Endothelial cell of umbilical vein (primary cell): ENCODE data around the gene ITGA7. TPM values are rescaled to one million over a fixed set of nuclear protein-coding genes. Genes with fewer than 3 reads are reported as not detected.

Source experiments
- BruUV-seq: library from RNA; stranded (reverse); fragments of 400-500 nt; replicated peaks from 2 replicates; lab custom pipeline; 2021; lab: Mats Ljungman, UMichigan
- CTCF ChIA-PET: fragments of 300-600, 350-600 bp; sonication (Branson Sonifier 250); formaldehyde crosslinking; loops from one replicate; lab custom pipeline; 2021; ENCODE audit warnings: antibody characterized with exemption, inconsistent platforms; lab: Charles Lee
- POLR2A ChIA-PET: fragments of 300-600, 350-600 bp; sonication (Branson Sonifier 250); formaldehyde crosslinking; loops from one replicate; lab custom pipeline; 2021; ENCODE audit warnings: antibody characterized with exemption, inconsistent platforms; lab: Charles Lee
- DNase-seq: peaks from one replicate; pipeline ENCODE4 v3.0.0-alpha.2; 2011; ENCODE audit warnings: low read depth, low spot score
- FAIRE-seq: peaks from 2 replicates; lab custom pipeline; 2011; peaks lifted over from hg19 to GRCh38; lab: Jason Lieb, UNC
- H2AFZ ChIP-seq: 2 replicates; pipeline ENCODE4 v1.6.0; 2012; ENCODE audit warnings: low read depth, low read length, control low read depth, inconsistent platforms
- H3K27ac ChIP-seq: 2 replicates; pipeline ENCODE4 v1.5.1; 2011; ENCODE audit warnings: low read depth, mild to moderate bottlenecking, control low read depth, low read length, moderate library complexity; ENCODE audit not compliant: insufficient read depth
- H3K27me3 ChIP-seq, 2 experiments: 2 replicates each; pipeline versions ENCODE4 v1.6.0 to v1.6.1; 2011; ENCODE audit warnings: low read length in 2 of 2, mixed read lengths in 1 of 2; ENCODE audit not compliant: control insufficient read depth in 2 of 2, insufficient read depth in 2 of 2
- H3K36me3 ChIP-seq, 2 experiments: 2 replicates in 1 of 2; 3 replicates in 1 of 2; pipeline ENCODE4 v1.5.1; 2011; ENCODE audit warnings: low read length in 2 of 2, mild to moderate bottlenecking in 1 of 2, moderate library complexity in 1 of 2; ENCODE audit not compliant: control insufficient read depth in 2 of 2, insufficient read depth in 2 of 2; ENCODE audit errors: extremely low read depth in 1 of 2
- H3K4me1 ChIP-seq: 3 replicates; pipeline ENCODE4 v1.5.1; 2011; ENCODE audit warnings: mild to moderate bottlenecking, low read length; ENCODE audit not compliant: control insufficient read depth, insufficient read depth; ENCODE audit errors: extremely low read depth
- H3K4me2 ChIP-seq: 2 replicates; pipeline ENCODE4 v1.6.1; 2011; ENCODE audit warnings: low read length, control low read depth, mixed read lengths; ENCODE audit not compliant: insufficient read depth
- H3K4me3 ChIP-seq, 3 experiments: fragments of 200-600 bp in 1 of 3; sonication (generic), shearing (Covaris generic) in 1 of 3; replicated peaks in 1 of 3; 2 replicates each; pipeline ENCODE4 v1.5.1; 2011 to 2016; ENCODE audit warnings: control low read depth in 3 of 3, low read length in 3 of 3, mild to moderate bottlenecking in 2 of 3, inconsistent platforms in 1 of 3, low read depth in 1 of 3, moderate library complexity in 1 of 3; ENCODE audit not compliant: insufficient read depth in 1 of 3
- H3K79me2 ChIP-seq: 2 replicates; pipeline ENCODE4 v1.6.0; 2012; ENCODE audit warnings: low read length, inconsistent platforms; ENCODE audit not compliant: control insufficient read depth, insufficient read depth
- H3K9ac ChIP-seq: replicated peaks from 2 replicates; pipeline ENCODE3; 2011; ENCODE audit warnings: low read length, control low read depth; ENCODE audit not compliant: insufficient read depth; ENCODE audit errors: extremely low read depth
- H3K9me1 ChIP-seq: replicated peaks from 3 replicates; pipeline ENCODE4 v1.6.0; 2011; ENCODE audit warnings: mild to moderate bottlenecking, low read length; ENCODE audit not compliant: control insufficient read depth, insufficient read depth; ENCODE audit errors: extremely low read depth
- H3K9me3 ChIP-seq: replicated peaks from 2 replicates; pipeline ENCODE4 v1.5.1; 2012; ENCODE audit warnings: low read length, inconsistent platforms; ENCODE audit not compliant: control insufficient read depth, insufficient read depth
- H4K20me1 ChIP-seq: replicated peaks from 2 replicates; pipeline ENCODE3; 2011; ENCODE audit warnings: mild to moderate bottlenecking, low read length; ENCODE audit not compliant: control insufficient read depth, insufficient read depth; ENCODE audit errors: extremely low read depth
- EZH2 ChIP-seq: IDR thresholded peaks from 2 replicates; pipeline ENCODE4 v1.6.1; 2012; ENCODE audit warnings: borderline replicate concordance, low read depth, mild to moderate bottlenecking, moderate library complexity, low read length, inconsistent platforms; ENCODE audit not compliant: severe bottlenecking
- FOS ChIP-seq: IDR thresholded peaks from 2 replicates; pipeline ENCODE4 v1.6.1; 2011; ENCODE audit warnings: mild to moderate bottlenecking, low read length, moderate library complexity, borderline replicate concordance; ENCODE audit not compliant: insufficient read depth
- GATA2 ChIP-seq: IDR thresholded peaks from 2 replicates; pipeline ENCODE4 v1.7.0; 2011; ENCODE audit warnings: low read depth, mild to moderate bottlenecking, moderate library complexity, mixed read lengths, low read length; ENCODE audit not compliant: insufficient read length, insufficient read depth
- JUN ChIP-seq: IDR thresholded peaks from 2 replicates; pipeline ENCODE4 v1.6.1; 2011; ENCODE audit warnings: borderline replicate concordance, low read depth; ENCODE audit not compliant: insufficient read length, insufficient read depth
- MYC ChIP-seq: IDR thresholded peaks from one replicate; pipeline ENCODE4 v1.6.1; 2011; ENCODE audit warnings: mild to moderate bottlenecking, low read depth, low read length
- POLR2A ChIP-seq: IDR thresholded peaks from 2 replicates; pipeline ENCODE4 v1.6.1; 2012; ENCODE audit warnings: low read depth, mild to moderate bottlenecking, control low read depth, low read length
- POLR2AphosphoS5 ChIP-seq: IDR thresholded peaks from 2 replicates; pipeline ENCODE4 v1.6.1; 2012; ENCODE audit warnings: low read depth, mild to moderate bottlenecking, control low read depth, low read length, moderate library complexity; ENCODE audit not compliant: insufficient read depth
- dilution Hi-C: fragments of 300-500 bp; cut with MboI; formaldehyde crosslinking; loops from one replicate; pipeline ENCODE4 v1.15.0; 2019; ENCODE audit warnings: low sequenced_read_pairs; ENCODE audit not compliant: extremely low pct_ligation_motif_present
- intact Hi-C: fragments of 100-400 bp; cut with micrococcal nuclease; formaldehyde crosslinking; loops from one replicate; pipeline ENCODE4 v1.10.0; 2022
- polyA plus RNA-seq, 4 experiments: library from polyadenylated mRNA; depleted of rRNA in 3 of 4; stranded (reverse) in 3 of 4; unstranded in 1 of 4; fragments of >200 nt; gene quantifications; 2 replicates each; pipeline versions ENCODE4 v1.2.1 to v1.2.3, GENCODE V29; 2011 to 2012; ENCODE audit warnings: missing spikeins in 1 of 4
- total RNA-seq: library from RNA; stranded (reverse); gene quantifications from 2 replicates; pipeline ENCODE4 v1.2.3, GENCODE V29; 2021
- TF ChIP-seq, protein P1 (sequence below): IDR thresholded peaks from 2 replicates; pipeline ENCODE4 v1.6.1; 2011; ENCODE audit not compliant: insufficient read depth, insufficient read length
- TF ChIP-seq, protein P2 (sequence below), 2 donors: IDR thresholded peaks; 1 replicate in 1 of 2; 2 replicates in 1 of 2; pipeline ENCODE4 v1.5.1; 2011; ENCODE audit warnings: low read length in 2 of 2, mild to moderate bottlenecking in 2 of 2, moderate library complexity in 2 of 2, control low read depth in 1 of 2, inconsistent platforms in 1 of 2, low read depth in 1 of 2; ENCODE audit not compliant: insufficient read depth in 1 of 2; ENCODE audit errors: extremely low read depth in 1 of 2

ITGA7 gene
- total and polyA plus RNA-seq, 2 donors (not counting 3 experiments of a cell fraction or from before 2014, with no cell fraction given), result 0.41 to 0.84 TPM

DNA sequence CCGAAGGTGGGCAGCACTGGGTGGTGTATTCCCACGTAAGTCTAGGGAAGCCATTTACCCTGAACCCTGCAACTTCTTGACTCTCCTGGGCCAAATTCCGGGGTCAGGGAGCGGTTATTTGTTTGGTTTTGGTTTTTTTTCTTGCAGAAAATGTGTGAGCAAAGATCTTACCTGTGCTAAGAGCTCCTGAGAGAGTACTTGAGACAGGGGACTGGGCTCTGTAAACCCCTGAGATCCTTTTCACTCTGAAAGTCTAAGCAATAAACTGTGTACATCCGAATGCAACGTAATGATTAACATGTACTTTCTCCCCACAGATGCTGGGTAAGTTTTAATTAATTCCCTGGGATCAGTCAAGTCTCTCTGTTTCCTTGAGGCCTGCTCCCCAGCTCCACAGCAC lies 49.5 kb downstream of the ITGA7 start:
- H3K4me3 ChIP-seq, result no peak overlapping the region
- no peaks in the 10 kb centered on the region for H4K20me1 ChIP-seq
- no peak overlapping the region for H2AFZ ChIP-seq
- POLR2A ChIA-PET, result no interaction called here
- dilution Hi-C loops (no loop called here), intact Hi-C loops (no loop called here)
- BruUV-seq, result no TSS peak
- H3K27me3 ChIP-seq, result peaks cover 9 to 15% of the 10 kb centered on the region in 2 experiments
- H3K79me2 ChIP-seq, result no peaks in the 10 kb centered on the region
- no peaks in the 10 kb centered on the region for H3K36me3 ChIP-seq
- FAIRE-seq, result no peak
- no peak overlapping the region for H3K9ac ChIP-seq
- H3K27ac ChIP-seq, result no peak overlapping the region
- CTCF ChIA-PET, result interaction anchor here (1.1 to 5.9 kb wide), 5 partner anchors 13 to 79 kb away, joined by 3 to 82 read pairs (median 15); a partner anchor contains a TSS
- no peak for TF ChIP-seq GATA2
- TF ChIP-seq FOS, result no peak
- no peak for TF ChIP-seq MYC
- no peak for TF ChIP-seq JUN
- no peak for TF ChIP-seq POLR2AphosphoS5
- TF ChIP-seq, protein P1, sequence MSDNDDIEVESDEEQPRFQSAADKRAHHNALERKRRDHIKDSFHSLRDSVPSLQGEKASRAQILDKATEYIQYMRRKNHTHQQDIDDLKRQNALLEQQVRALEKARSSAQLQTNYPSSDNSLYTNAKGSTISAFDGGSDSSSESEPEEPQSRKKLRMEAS, result no peak
- TF ChIP-seq, protein P2, sequence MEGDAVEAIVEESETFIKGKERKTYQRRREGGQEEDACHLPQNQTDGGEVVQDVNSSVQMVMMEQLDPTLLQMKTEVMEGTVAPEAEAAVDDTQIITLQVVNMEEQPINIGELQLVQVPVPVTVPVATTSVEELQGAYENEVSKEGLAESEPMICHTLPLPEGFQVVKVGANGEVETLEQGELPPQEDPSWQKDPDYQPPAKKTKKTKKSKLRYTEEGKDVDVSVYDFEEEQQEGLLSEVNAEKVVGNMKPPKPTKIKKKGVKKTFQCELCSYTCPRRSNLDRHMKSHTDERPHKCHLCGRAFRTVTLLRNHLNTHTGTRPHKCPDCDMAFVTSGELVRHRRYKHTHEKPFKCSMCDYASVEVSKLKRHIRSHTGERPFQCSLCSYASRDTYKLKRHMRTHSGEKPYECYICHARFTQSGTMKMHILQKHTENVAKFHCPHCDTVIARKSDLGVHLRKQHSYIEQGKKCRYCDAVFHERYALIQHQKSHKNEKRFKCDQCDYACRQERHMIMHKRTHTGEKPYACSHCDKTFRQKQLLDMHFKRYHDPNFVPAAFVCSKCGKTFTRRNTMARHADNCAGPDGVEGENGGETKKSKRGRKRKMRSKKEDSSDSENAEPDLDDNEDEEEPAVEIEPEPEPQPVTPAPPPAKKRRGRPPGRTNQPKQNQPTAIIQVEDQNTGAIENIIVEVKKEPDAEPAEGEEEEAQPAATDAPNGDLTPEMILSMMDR (IDR thresholded peaks at IDR 0.05; ENCODE audit: extremely low read depth in 1 of 2, insufficient read depth in 1 of 2, low read depth in 1 of 2, low read length in 2 of 2), result no peak
- TF ChIP-seq POLR2A, result no peak
- TF ChIP-seq EZH2, result no peak
- H3K4me1 ChIP-seq, result no peaks in the 10 kb centered on the region
- H3K9me3 ChIP-seq, result no peaks in the 10 kb centered on the region
- DNase-seq, result no peak
- H3K4me2 ChIP-seq, result no peak overlapping the region
- H3K9me1 ChIP-seq, result no peaks in the 10 kb centered on the region
